ENCODE results near the gene SERAC1. TPM values are rescaled to one million over a fixed set of nuclear protein-coding genes. Genes with fewer than 3 reads are reported as not detected.

The SERAC1 gene
- total RNA-seq, 1 donor from 2014 or later = 6.0 TPM

- DNase-seq (ENCODE audit: low spot score) = no peak
Observed at GRCh38 chr6:158124288-158124687, 43.8 kb downstream of the SERAC1 start.

DNA sequence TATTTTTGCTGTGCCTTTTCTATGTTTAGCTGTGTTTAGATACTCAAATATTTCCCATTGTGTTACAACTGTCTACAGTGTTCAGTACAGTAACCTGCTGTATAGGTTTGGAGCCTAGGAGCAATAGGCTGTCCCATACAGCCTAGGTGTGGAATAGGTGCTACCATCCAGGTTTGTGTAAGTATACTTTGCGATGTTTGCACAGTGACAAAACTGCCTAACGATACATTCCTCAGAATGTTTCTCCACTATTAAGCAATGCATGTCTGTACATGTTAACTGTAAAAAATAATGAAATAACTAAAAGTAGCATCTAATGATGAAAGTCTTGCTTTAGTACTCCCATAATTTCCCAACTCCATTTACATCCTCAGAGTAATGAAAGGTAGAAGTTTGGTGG, 46.0 kb downstream of the SERAC1 start:
- no peak for DNase-seq (ENCODE audit: low spot score)

DNA sequence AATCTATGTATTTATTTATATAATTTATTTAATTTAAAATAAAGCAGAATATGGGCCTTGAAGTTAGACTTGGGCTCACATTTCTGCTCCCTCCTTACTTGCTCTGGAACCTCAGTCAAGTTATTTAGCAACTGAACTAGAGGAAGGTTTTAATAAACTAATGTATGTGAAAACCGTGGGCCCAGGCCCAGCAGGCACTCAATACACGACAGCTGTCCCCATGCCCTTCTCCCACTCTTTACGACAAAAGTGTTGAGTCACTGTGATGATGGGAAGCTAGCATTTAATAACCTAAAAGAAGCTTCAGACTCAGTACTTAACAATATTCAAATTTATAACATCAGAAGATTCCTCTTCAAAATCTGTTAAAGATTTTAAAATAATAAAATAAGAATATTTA, 46.7 kb downstream of the SERAC1 start:
- no peak for DNase-seq (ENCODE audit: low spot score)

- DNase-seq (ENCODE audit: low spot score) = no peak
Observed at GRCh38 chr6:158118886-158119285, 49.2 kb downstream of the SERAC1 start.

DNA sequence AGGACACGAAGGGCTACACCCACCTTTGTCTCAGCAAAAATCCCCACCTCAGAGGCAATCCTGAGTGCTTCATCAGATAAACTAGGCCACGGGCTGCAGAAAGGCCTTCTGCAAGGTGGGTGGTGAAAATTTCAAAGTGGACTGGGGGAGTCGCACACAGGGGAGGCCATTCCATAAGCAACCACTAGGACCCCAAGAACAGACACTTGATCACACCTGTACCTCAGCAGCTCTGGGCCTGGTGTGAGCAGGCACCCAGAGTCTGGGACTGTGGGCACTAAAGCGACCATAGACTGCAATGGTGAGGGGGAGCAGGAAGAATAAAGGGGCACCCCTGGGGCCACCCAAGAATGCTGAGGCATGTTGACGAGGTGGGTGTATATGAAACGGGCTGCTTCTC, 52.6 kb downstream of the SERAC1 start:
- DNase-seq (ENCODE audit: low spot score) = no peak

GRCh38 chr6:158115102-158115501, 53.0 kb downstream of the SERAC1 start:
- no peak for DNase-seq (ENCODE audit: low spot score)

DNA sequence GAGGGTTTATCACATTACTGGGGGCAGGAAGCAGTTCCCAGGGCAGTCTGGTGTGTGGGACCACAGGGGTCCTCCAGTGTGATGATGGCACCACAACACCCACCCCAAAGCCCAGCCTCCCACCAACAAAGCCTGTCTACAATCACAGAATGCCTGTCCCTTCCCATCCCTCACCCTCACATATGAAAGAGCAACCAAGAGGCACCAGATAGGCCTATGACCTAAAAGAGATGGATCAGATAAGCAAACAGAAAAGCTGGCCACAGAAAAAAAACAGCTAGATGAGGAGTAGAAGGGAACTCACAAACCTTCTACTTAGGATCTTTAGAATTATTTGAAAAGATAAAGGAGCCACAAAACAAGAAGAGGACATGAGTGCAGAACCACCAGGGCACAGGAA, 54.3 kb downstream of the SERAC1 start:
- DNase-seq (ENCODE audit: low spot score) = no peak

DNA sequence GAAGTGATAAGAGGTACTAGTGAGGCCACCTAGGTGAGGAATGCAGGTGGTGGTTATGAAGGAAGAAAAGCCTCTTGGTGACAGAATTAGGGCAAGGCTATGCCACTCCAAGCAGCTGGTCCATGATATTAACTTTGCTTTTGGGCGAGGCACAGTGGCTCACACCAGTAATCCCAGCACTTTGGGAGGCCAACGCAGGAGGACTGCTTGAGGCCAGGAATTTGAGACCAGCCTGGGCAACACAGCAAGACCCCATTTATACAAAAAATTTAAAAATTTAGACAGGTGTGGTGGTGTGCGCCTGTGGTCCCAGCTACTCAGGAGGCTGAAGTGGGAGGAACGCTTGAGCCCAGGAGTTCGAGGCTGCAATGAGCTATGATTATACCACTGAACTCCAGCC, 56.1 kb downstream of the SERAC1 start:
- DNase-seq (ENCODE audit: low spot score) = no peak

GRCh38 chr6:158110986-158111385, 57.1 kb downstream of the SERAC1 start:
- no peak for DNase-seq (ENCODE audit: low spot score)

- no peak for DNase-seq (ENCODE audit: low spot score)
Observed at GRCh38 chr6:158109748-158110147, 58.3 kb downstream of the SERAC1 start.

GRCh38 chr6:158104696-158105095, 63.4 kb downstream of the SERAC1 start:
- no peak for DNase-seq (ENCODE audit: low spot score)

DNA sequence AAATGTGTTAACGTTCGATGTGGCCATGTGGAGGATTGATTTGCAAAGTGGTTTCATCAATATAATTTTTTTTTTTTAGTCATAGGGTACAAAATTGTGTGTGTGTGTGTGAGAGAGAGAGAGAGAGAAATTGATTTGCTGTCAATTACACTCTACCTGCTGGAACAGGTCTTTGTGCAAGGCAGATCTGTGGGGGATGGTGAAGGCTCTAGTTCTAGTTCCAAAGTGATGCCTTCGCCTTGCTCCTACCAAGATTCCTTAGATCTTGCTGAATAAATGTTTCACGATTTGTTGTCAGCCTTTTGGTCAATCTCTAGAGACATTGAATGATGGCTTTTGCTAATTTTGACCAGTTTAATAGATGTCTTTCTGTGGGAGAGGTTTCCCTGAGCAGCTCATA, 64.8 kb downstream of the SERAC1 start:
- DNase-seq (ENCODE audit: low spot score) = no peak

- DNase-seq (ENCODE audit: low spot score) = no peak
Observed at GRCh38 chr6:158095671-158096070, 72.4 kb downstream of the SERAC1 start.

DNA sequence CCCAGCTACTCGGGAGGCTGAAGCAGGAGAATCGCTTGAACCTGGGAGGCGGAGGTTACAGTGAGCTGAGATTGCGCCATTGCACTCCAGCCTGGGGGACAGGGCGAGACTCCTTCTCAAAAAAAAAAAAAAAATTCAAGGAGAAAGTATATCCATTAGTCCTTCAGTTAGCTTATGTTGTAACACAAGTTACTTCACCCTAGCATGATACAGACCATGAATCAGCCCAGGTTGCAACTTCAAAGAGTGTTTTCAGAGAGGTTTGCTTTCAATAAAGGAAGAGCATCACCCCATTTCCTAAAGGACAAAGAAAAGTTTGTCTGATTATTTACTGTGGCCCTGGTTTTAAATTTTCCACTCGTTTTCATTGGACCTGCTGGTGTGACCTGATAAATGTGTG, 73.0 kb downstream of the SERAC1 start:
- no peak for DNase-seq (ENCODE audit: low spot score)

- no peak for DNase-seq (ENCODE audit: low spot score)
Observed at GRCh38 chr6:158092806-158093205, 75.3 kb downstream of the SERAC1 start.

DNA sequence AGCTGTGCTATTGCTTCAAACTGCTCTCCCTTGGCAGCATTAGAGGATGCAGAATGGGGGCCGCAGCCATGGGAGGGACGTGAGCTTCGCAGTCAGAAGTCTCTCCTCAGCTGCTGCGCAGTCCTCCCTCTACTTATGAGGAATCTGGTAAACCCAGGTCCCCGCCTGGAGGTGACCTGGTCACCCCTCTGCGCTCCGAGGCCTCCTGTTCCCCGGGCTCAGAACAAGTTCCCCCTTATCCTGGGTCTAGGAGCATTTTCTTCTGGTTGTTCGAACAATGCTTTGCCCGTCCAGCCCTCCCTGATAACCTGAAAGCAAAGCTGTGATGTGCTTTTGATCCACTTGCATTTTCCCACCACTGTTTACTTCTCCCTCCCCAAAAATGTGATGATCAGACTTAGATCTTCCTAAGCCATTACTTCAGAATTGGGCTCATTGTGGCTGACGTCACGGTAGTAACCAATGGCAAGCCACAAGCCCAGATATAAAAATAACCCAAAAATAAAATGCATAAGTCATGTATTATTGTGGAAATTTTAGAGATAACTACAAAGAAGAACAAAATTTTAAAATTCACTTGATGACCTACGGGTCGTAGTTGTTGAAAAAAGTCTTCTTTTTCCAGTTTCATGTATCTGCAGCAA, 80.7 kb downstream of the SERAC1 start:
- no peak for DNase-seq (ENCODE audit: low spot score)

- no peak for DNase-seq (ENCODE audit: low spot score)
Observed at GRCh38 chr6:158086504-158087223, 81.4 kb downstream of the SERAC1 start.

DNA sequence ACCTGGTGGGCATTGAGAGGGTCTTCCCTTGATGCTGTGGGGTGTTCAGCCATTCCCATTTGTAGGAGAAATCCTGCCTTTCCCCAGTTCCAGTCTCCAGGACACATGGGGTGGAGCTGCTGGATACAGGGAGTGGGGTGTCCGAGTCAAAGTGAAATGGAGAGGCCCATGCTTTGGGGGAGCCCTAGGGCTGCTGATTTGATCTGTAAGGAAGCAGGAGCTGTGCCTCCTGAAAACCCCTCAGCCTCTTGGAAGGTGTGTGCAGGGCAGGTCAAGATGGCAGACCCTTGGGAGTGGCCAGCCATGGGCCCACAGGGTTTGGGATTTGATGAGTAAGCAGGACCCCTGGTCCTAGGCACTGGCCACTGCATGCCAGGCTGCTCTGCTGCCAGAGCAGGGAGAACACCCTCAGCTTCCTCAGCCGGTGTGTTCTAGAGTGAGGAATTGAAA, 82.0 kb downstream of the SERAC1 start:
- no peak for DNase-seq (ENCODE audit: low spot score)

DNA sequence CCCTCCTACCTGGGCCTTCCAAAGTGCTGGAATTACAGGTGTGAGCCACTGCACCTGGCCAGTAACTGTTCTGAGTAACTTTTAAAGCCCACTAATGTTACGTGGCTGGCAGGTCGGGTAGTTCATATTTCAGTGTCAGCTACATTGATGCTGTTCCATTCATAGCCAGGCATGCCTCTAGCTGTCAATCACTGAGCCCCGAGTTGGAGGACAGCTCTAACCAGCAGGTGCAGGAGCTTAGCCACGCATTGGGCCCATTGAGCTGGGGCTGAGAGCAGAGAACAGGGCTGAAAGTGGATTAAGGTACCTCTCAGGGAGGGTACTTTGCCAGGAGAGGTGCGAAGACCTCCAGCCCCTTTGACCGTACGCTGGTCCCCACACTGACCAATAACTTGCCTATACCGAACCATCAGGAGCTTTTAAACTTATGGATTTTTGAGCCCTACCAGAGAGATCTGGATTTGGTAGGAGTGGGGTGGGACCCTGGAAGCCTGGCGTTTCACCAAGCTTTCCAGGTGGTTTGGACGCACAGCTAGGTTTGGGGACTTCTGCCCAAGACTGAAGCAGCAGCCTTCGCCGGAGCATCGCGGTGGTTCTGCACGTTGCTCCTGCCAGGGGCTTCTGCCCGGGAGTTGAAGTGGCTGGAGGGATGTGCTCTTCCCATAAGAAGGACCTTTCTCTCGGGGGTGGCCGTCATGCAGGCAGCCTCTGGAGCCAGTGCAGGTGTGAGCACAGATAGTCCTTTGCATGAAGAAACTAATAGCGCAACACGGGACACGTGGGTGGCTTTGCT, 82.6 kb downstream of the SERAC1 start:
- no peak for DNase-seq (ENCODE audit: low spot score)

DNA sequence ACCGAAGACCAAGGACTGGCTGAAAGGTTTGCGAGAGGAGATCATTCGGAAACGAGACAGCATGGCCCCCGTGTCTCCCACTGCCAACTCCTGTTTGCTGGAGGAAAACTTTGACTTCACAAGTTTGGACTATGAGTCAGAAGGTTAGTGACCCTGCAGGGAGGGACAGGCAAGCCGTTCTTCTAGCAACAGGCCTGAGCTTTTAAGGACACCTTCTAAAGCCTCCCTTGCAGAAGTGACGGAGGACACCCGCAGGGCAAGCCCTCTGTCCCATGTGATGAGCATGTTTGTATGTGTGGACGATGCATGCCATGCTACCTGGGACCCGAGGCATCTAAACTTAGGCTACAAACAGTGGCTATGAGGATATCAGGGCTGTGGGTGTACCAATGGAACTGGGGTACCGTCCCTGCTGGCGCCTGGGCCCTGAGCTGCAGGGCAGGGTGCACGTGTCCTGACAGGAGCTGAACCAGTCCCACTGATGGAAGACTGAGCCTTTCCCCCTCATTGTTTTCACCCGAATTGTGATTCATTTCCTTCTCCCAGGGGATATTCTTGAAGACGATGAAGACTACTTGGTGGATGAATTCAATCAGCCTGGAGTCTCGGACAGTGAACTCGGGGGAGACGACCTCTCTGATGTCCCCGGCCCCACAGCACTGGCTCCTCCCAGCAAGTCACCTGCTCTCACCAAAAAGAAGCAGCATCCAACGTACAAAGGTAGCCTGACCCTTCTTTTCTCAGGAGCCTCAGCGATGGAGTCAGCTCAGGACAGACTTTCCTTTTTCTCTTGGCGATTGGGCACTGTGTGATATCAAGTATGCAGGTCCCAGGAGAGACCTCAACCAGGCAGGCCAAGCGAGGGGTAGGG, 84.4 kb downstream of the SERAC1 start:
- no peak for DNase-seq (ENCODE audit: low spot score)

- DNase-seq (ENCODE audit: low spot score) = no peak
Observed at GRCh38 chr6:158081657-158081935, 86.5 kb downstream of the SERAC1 start.

All from ureter (tissue), 1 donor.